Neural cell (in vitro differentiated cells): ENCODE measurements around the gene CCER1.

Experiments
- EZH2 ChIP-seq: fragments of 200-600, 300-800 bp; shearing (Covaris generic), sonication (generic); IDR thresholded peaks from 2 replicates; pipeline ENCODE4 v1.6.1; 2014; ENCODE audit warnings: antibody characterized with exemption, low read length, borderline replicate concordance, mild to moderate bottlenecking; ENCODE audit not compliant: insufficient read depth, poor library complexity, severe bottlenecking
- POLR2AphosphoS5 ChIP-seq: IDR thresholded peaks from 2 replicates; pipeline ENCODE4 v1.6.1; 2012
- RAD21 ChIP-seq: fragments of 450-650 bp; conservative IDR thresholded peaks from 2 replicates; pipeline ENCODE4 v1.6.1; 2014; ENCODE audit warnings: antibody characterized with exemption, mild to moderate bottlenecking, moderate library complexity
- TAF1 ChIP-seq: IDR thresholded peaks from 2 replicates; pipeline ENCODE4 v1.6.1; 2012; ENCODE audit warnings: low read depth
- TF ChIP-seq, protein P1 (sequence below): fragments of 450-650 bp; IDR thresholded peaks from 2 replicates; pipeline ENCODE4 v1.5.1; 2014; ENCODE audit warnings: antibody characterized with exemption, mild to moderate bottlenecking, moderate library complexity; ENCODE audit not compliant: poor library complexity, severe bottlenecking
- TF ChIP-seq, protein P2 (sequence below): IDR thresholded peaks from 2 replicates; pipeline ENCODE4 v1.6.1; 2012; ENCODE audit warnings: borderline replicate concordance

DNA sequence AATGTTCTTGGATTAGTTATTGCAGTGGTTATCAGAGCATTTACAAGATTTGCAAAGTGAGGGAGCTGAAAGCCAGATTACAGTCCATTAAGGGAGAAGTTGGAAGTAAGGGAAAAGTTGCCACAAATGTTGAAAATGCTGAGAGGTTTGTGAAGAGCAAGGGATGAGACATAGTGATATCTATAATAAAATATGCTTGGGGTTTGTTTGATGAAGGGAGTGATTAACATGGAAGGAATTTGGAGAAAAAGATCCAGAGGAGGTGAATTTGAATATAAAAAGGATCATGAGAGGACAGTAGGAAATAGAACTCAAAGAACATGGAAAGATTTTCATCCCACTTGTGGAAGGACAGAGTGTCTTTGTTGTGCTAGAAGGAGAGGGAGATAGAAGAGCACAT, 19.3 kb upstream of the CCER1 start:
- TF ChIP-seq POLR2AphosphoS5 (no peak), EZH2 (no peak), RAD21 (no peak), TAF1 (no peak)
- TF ChIP-seq, protein P1, sequence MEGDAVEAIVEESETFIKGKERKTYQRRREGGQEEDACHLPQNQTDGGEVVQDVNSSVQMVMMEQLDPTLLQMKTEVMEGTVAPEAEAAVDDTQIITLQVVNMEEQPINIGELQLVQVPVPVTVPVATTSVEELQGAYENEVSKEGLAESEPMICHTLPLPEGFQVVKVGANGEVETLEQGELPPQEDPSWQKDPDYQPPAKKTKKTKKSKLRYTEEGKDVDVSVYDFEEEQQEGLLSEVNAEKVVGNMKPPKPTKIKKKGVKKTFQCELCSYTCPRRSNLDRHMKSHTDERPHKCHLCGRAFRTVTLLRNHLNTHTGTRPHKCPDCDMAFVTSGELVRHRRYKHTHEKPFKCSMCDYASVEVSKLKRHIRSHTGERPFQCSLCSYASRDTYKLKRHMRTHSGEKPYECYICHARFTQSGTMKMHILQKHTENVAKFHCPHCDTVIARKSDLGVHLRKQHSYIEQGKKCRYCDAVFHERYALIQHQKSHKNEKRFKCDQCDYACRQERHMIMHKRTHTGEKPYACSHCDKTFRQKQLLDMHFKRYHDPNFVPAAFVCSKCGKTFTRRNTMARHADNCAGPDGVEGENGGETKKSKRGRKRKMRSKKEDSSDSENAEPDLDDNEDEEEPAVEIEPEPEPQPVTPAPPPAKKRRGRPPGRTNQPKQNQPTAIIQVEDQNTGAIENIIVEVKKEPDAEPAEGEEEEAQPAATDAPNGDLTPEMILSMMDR, result no peak
- TF ChIP-seq, protein P2, sequence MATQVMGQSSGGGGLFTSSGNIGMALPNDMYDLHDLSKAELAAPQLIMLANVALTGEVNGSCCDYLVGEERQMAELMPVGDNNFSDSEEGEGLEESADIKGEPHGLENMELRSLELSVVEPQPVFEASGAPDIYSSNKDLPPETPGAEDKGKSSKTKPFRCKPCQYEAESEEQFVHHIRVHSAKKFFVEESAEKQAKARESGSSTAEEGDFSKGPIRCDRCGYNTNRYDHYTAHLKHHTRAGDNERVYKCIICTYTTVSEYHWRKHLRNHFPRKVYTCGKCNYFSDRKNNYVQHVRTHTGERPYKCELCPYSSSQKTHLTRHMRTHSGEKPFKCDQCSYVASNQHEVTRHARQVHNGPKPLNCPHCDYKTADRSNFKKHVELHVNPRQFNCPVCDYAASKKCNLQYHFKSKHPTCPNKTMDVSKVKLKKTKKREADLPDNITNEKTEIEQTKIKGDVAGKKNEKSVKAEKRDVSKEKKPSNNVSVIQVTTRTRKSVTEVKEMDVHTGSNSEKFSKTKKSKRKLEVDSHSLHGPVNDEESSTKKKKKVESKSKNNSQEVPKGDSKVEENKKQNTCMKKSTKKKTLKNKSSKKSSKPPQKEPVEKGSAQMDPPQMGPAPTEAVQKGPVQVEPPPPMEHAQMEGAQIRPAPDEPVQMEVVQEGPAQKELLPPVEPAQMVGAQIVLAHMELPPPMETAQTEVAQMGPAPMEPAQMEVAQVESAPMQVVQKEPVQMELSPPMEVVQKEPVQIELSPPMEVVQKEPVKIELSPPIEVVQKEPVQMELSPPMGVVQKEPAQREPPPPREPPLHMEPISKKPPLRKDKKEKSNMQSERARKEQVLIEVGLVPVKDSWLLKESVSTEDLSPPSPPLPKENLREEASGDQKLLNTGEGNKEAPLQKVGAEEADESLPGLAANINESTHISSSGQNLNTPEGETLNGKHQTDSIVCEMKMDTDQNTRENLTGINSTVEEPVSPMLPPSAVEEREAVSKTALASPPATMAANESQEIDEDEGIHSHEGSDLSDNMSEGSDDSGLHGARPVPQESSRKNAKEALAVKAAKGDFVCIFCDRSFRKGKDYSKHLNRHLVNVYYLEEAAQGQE, result no peak
